Caco-2 (cell line): ENCODE measurements around the gene GPR68. TPM values are rescaled to one million over a fixed set of nuclear protein-coding genes. Genes with fewer than 3 reads are reported as not detected.

ENCODE experiments used
- BruUV-seq: library from RNA; stranded (reverse); fragments of 400-500 nt; replicated peaks from 2 replicates; lab custom pipeline; 2021; lab: Mats Ljungman, UMichigan
- CTCF ChIA-PET: fragments of 300-600 bp; sonication (Branson Sonifier 250); formaldehyde crosslinking; loops from one replicate; lab custom pipeline; 2022; ENCODE audit warnings: antibody characterized with exemption; lab: Charles Lee
- POLR2A ChIA-PET: fragments of 300-600 bp; sonication (Branson Sonifier 250); formaldehyde crosslinking; loops from one replicate; lab custom pipeline; 2022; ENCODE audit warnings: antibody characterized with exemption; lab: Charles Lee
- DNase-seq, 2 experiments: peaks; one replicate each; pipeline versions ENCODE4 v3.0.0 to v3.0.0-alpha.2; 2020 to 2022
- H3K27me3 ChIP-seq: replicated peaks from 2 replicates; pipeline ENCODE4 v1.6.0; 2011; ENCODE audit warnings: low read length; ENCODE audit not compliant: control insufficient read depth, insufficient read depth
- H3K36me3 ChIP-seq: 2 replicates; pipeline ENCODE4 v1.5.1; 2011; ENCODE audit warnings: low read length; ENCODE audit not compliant: control insufficient read depth, insufficient read depth
- H3K4me1 ChIP-seq: fragments of 250-450 bp; sonication (Bioruptor Pico); 2 replicates; pipeline ENCODE4 v1.5.1; 2020; ENCODE audit warnings: mild to moderate bottlenecking
- H3K4me3 ChIP-seq: 2 replicates; pipeline ENCODE4 v1.5.1; 2011; ENCODE audit warnings: low read depth, mild to moderate bottlenecking, control low read depth, low read length
- H3K9me3 ChIP-seq: fragments of 250-450 bp; sonication (Bioruptor Pico); 2 replicates; pipeline ENCODE4 v1.5.1; 2020; ENCODE audit warnings: mild to moderate bottlenecking, moderate library complexity
- H3K27ac Mint-ChIP-seq: one replicate; pipeline ENCODE4 v1.8.0; 2022; ENCODE audit warnings: mixed read lengths; ENCODE audit not compliant: unreplicated experiment
- H3K27me3 Mint-ChIP-seq: one replicate; pipeline ENCODE4 v1.8.0; 2022; ENCODE audit warnings: mixed read lengths; ENCODE audit not compliant: insufficient read depth, unreplicated experiment
- H3K36me3 Mint-ChIP-seq: one replicate; pipeline ENCODE4 v1.8.0; 2022; ENCODE audit warnings: mild to moderate bottlenecking, mixed read lengths; ENCODE audit not compliant: insufficient read depth, unreplicated experiment
- H3K4me1 Mint-ChIP-seq: one replicate; pipeline ENCODE4 v1.8.0; 2022; ENCODE audit warnings: low read depth, mixed read lengths; ENCODE audit not compliant: unreplicated experiment
- H3K4me3 Mint-ChIP-seq: one replicate; pipeline ENCODE4 v1.8.0; 2022; ENCODE audit warnings: mild to moderate bottlenecking, moderate library complexity, mixed read lengths; ENCODE audit not compliant: unreplicated experiment
- H3K9me3 Mint-ChIP-seq: one replicate; pipeline ENCODE4 v1.8.0; 2022; ENCODE audit warnings: mixed read lengths; ENCODE audit not compliant: unreplicated experiment
- CTCF ChIP-seq, 2 experiments: fragments of 200-600 bp in 1 of 2; IDR thresholded peaks; 1 replicate in 1 of 2; 2 replicates in 1 of 2; pipeline versions ENCODE4 v1.5.1 to v1.8.0; 2011 to 2022; ENCODE audit warnings: antibody characterized with exemption in 1 of 2, control low read depth in 1 of 2, inconsistent platforms in 1 of 2, low read depth in 1 of 2, low read length in 1 of 2, mild to moderate bottlenecking in 1 of 2, moderate library complexity in 1 of 2; ENCODE audit not compliant: insufficient read depth in 1 of 2, severe bottlenecking in 1 of 2, unreplicated experiment in 1 of 2
- intact Hi-C: fragments of 100-400 bp; cut with micrococcal nuclease; formaldehyde crosslinking; loops from one replicate; pipeline ENCODE4 v1.10.0; 2022; ENCODE audit not compliant: unreplicated experiment
- total RNA-seq: library from RNA; stranded (reverse); gene quantifications from 2 replicates; pipeline ENCODE4 v1.2.3, GENCODE V29; 2022

The GPR68 gene
- total RNA-seq, 1 experiment from 2014 or later, result 0.14 TPM

- Mint-ChIP-seq H3K4me3 (peak overlapping the region; percentile 25), H3K9me3 (no peaks in the 10 kb centered on the region), H3K27me3 (no peaks in the 10 kb centered on the region), H3K36me3 (peaks cover 14% of the 10 kb centered on the region), H3K27ac (peak overlapping the region; percentile 14), H3K4me1 (peaks cover 6% of the 10 kb centered on the region)
- intact Hi-C loops, result no loop called here
- POLR2A ChIA-PET, result no interaction called here
- Histone ChIP-seq H3K9me3 (no peaks in the 10 kb centered on the region), H3K36me3 (no peaks in the 10 kb centered on the region), H3K27me3 (no peaks in the 10 kb centered on the region), H3K4me1 (0 out of 2 replicates have a peak, but pooled peaks cover 3% of the 10 kb centered on the region), H3K4me3 (no peak overlapping the region)
- no peak for TF ChIP-seq CTCF (IDR thresholded peaks at IDR 0.05; ENCODE audit: insufficient read depth in 1 of 2, low read depth in 1 of 2, low read length in 1 of 2, severe bottlenecking in 1 of 2, unreplicated experiment in 1 of 2)
- BruUV-seq, result no TSS peak
- DNase-seq, result no peak
- CTCF ChIA-PET, result no interaction called here
Measured at GRCh38 chr14:91265404-91265803, 20.9 kb upstream of the GPR68 start.

- H3K36me3 Mint-ChIP-seq, result peaks cover 11% of the 10 kb centered on the region
- TF ChIP-seq CTCF (IDR thresholded peaks at IDR 0.05; ENCODE audit: insufficient read depth in 1 of 2, low read depth in 1 of 2, low read length in 1 of 2, severe bottlenecking in 1 of 2, unreplicated experiment in 1 of 2), result no peak
- Histone ChIP-seq H3K27me3 (no peaks in the 10 kb centered on the region), H3K4me1 (0 out of 2 replicates have a peak, but pooled peaks cover 3% of the 10 kb centered on the region), H3K4me3 (peak overlapping the region; percentile 35), H3K9me3 (no peaks in the 10 kb centered on the region), H3K36me3 (no peaks in the 10 kb centered on the region)
- H3K4me1 Mint-ChIP-seq, result peaks cover 6% of the 10 kb centered on the region
- no peak overlapping the region for H3K27ac Mint-ChIP-seq
- no peaks in the 10 kb centered on the region for H3K27me3 Mint-ChIP-seq
- intact Hi-C loops, result no loop called here
- ChIA-PET POLR2A (no interaction called here), CTCF (no interaction called here)
- H3K4me3 Mint-ChIP-seq, result peak overlapping the region; percentile 56
- BruUV-seq, result no TSS peak
- H3K9me3 Mint-ChIP-seq, result no peaks in the 10 kb centered on the region
- DNase-seq, result peak in 1 of 2 experiments; percentile 28
Measured at GRCh38 chr14:91264151-91265150, 19.9 kb upstream of the GPR68 start.

GRCh38 chr14:91263329-91263728 is 18.8 kb upstream of the GPR68 start:
- DNase-seq, result no peak
- Mint-ChIP-seq H3K27ac (no peak overlapping the region), H3K9me3 (no peaks in the 10 kb centered on the region), H3K4me1 (peaks cover 6% of the 10 kb centered on the region), H3K36me3 (peaks cover 6% of the 10 kb centered on the region), H3K4me3 (peak overlapping the region; percentile 56), H3K27me3 (no peaks in the 10 kb centered on the region)
- Histone ChIP-seq H3K36me3 (no peaks in the 10 kb centered on the region), H3K4me3 (no peak overlapping the region), H3K4me1 (0 out of 2 replicates have a peak, but pooled peaks cover 3% of the 10 kb centered on the region), H3K27me3 (no peaks in the 10 kb centered on the region), H3K9me3 (no peaks in the 10 kb centered on the region)
- intact Hi-C loops, result no loop called here
- no TSS peak for BruUV-seq
- TF ChIP-seq CTCF (IDR thresholded peaks at IDR 0.05; ENCODE audit: insufficient read depth in 1 of 2, low read depth in 1 of 2, low read length in 1 of 2, severe bottlenecking in 1 of 2, unreplicated experiment in 1 of 2), result no peak
- POLR2A ChIA-PET, result no interaction called here
- CTCF ChIA-PET, result no interaction called here
